Measurements from ENCODE around the gene ST6GALNAC4.

The ST6GALNAC4 gene

GRCh38 chr9:127919253-127919815, 2.5 kb upstream of the ST6GALNAC4 start:
- DNase-seq, result peak in 5 of 10 donors; percentile 47 to 93 (median 86)
- intact Hi-C loops (cut with DNase I), result loop anchor here (5.0 to 10.0 kb wide), 4 partner anchors 117 to 415 kb away; partner anchors contain the start of genes CDK9, FPGS and STXBP1

- intact Hi-C loops (cut with DNase I), result loop anchor here (5.0 to 10.0 kb wide), 4 partner anchors 116 to 414 kb away; partner anchors contain the start of genes CDK9, FPGS and STXBP1
- DNase-seq, result no peak
Measured at GRCh38 chr9:127918183-127919107, 1.6 kb upstream of the ST6GALNAC4 start.

- DNase-seq, result no peak
- intact Hi-C loops (cut with DNase I), result loop anchor here (5.0 to 10.0 kb wide), 4 partner anchors 115 to 413 kb away; partner anchors contain the start of genes CDK9, FPGS and STXBP1
Measured at GRCh38 chr9:127917603-127918002, 762 bp upstream of the ST6GALNAC4 start.

GRCh38 chr9:127915801-127916719, 781 bp downstream of the ST6GALNAC4 start:
- peak in 1 of 10 donors; percentile 72 for DNase-seq
- intact Hi-C loops (cut with DNase I), result loop anchor here (5.0 to 10.0 kb wide), 4 partner anchors 114 to 411 kb away; partner anchors contain the start of genes CDK9, FPGS and STXBP1

- DNase-seq, result no peak
- intact Hi-C loops (cut with DNase I), result loop anchor here (5.0 to 10.0 kb wide), 4 partner anchors 113 to 411 kb away; partner anchors contain the start of genes CDK9, FPGS and STXBP1
Measured at GRCh38 chr9:127915325-127915752, 1.5 kb downstream of the ST6GALNAC4 start.

- DNase-seq, result peak in 1 of 10 donors; percentile 55
- intact Hi-C loops (cut with DNase I), result loop anchor here (10.0 kb wide), 1 partner anchor 409 kb away; no protein-coding TSS in a partner anchor
Measured at GRCh38 chr9:127913682-127914081, 3.2 kb downstream of the ST6GALNAC4 start.

GRCh38 chr9:127912882-127913281, 4.0 kb downstream of the ST6GALNAC4 start:
- intact Hi-C loops (cut with DNase I), result loop anchor here (10.0 kb wide), 1 partner anchor 408 kb away; no protein-coding TSS in a partner anchor
- no peak for DNase-seq

GRCh38 chr9:127912296-127912695, 4.5 kb downstream of the ST6GALNAC4 start:
- intact Hi-C loops (cut with DNase I), result loop anchor here (10.0 kb wide), 1 partner anchor 407 kb away; no protein-coding TSS in a partner anchor
- peak in 1 of 10 donors; percentile 64 for DNase-seq

- DNase-seq, result peak in 1 of 10 donors; percentile 74
- intact Hi-C loops (cut with DNase I), result loop anchor here (10.0 kb wide), 1 partner anchor 406 kb away; no protein-coding TSS in a partner anchor
Measured at GRCh38 chr9:127910613-127911205, 6.1 kb downstream of the ST6GALNAC4 start.

- peak in 1 of 10 donors; percentile 69 for DNase-seq
- intact Hi-C loops (cut with DNase I), result loop anchor here (10.0 kb wide), 1 partner anchor 405 kb away; no protein-coding TSS in a partner anchor
Measured at GRCh38 chr9:127909839-127910273, 7.0 kb downstream of the ST6GALNAC4 start.

- no peak for DNase-seq
- intact Hi-C loops (cut with DNase I), result no loop called here
Measured at GRCh38 chr9:127908660-127908926, 8.2 kb downstream of the ST6GALNAC4 start.

- DNase-seq, result peak in 1 of 10 donors; percentile 52
- intact Hi-C loops (cut with DNase I), result no loop called here
Measured at GRCh38 chr9:127907867-127908659, 8.8 kb downstream of the ST6GALNAC4 start.

- peak in 3 of 10 donors; percentile 28 to 82 (median 33) for DNase-seq
- intact Hi-C loops (cut with DNase I), result no loop called here
Measured at GRCh38 chr9:127905788-127906191, 11.1 kb downstream of the ST6GALNAC4 start.

- peak in 1 of 10 donors; percentile 66 for DNase-seq
- intact Hi-C loops (cut with DNase I), result no loop called here
Measured at GRCh38 chr9:127905004-127905728, 11.7 kb downstream of the ST6GALNAC4 start.

- no peak for DNase-seq
Measured at GRCh38 chr9:127904561-127905003, 12.3 kb downstream of the ST6GALNAC4 start.

GRCh38 chr9:127903557-127904475, 13.0 kb downstream of the ST6GALNAC4 start:
- intact Hi-C loops (cut with DNase I), result no loop called here
- DNase-seq, result no peak

More at GRCh38 chr9:127904561-127905003, 12.3 kb downstream of the ST6GALNAC4 start:
- intact Hi-C loops (cut with DNase I), result no loop called here
